HG03469 (cell line): ENCODE measurements around the gene SLC1A4.

ENCODE experiments used
- ATAC-seq: cut with Tn5 transposase; IDR thresholded peaks from one replicate; pipeline ENCODE4 v1.9.1; 2021; ENCODE audit warnings: mild to moderate bottlenecking, moderate library complexity, moderate number of reproducible peaks; ENCODE audit not compliant: unreplicated experiment

The SLC1A4 gene

GRCh38 chr2:65070856-65071255, 81.7 kb downstream of the SLC1A4 start:
- ATAC-seq = no peak

GRCh38 chr2:65071499-65072180, 82.4 kb downstream of the SLC1A4 start:
- no peak for ATAC-seq

- no peak for ATAC-seq
Observed at GRCh38 chr2:65072181-65072970, 83.2 kb downstream of the SLC1A4 start.
